Colonic mucosa (tissue), 4 donors: ENCODE data around the gene SLC38A11. TPM values are rescaled to one million over a fixed set of nuclear protein-coding genes. Genes with fewer than 3 reads are reported as not detected.

Experiments
- DNase-seq: peaks from one replicate; pipeline ENCODE4 v3.0.0-alpha.2; 2020
- H3K27ac ChIP-seq: fragments of 200-600 bp; one replicate; pipeline ENCODE4 v1.8.0; 2021
- H3K27me3 ChIP-seq: fragments of 200-600 bp; one replicate; pipeline ENCODE4 v1.8.0; 2021
- H3K36me3 ChIP-seq: fragments of 200-600 bp; one replicate; pipeline ENCODE4 v1.8.0; 2021
- H3K4me1 ChIP-seq: fragments of 200-600 bp; one replicate; pipeline ENCODE4 v1.8.0; 2021; ENCODE audit warnings: mild to moderate bottlenecking
- H3K4me3 ChIP-seq: fragments of 200-600 bp; one replicate; pipeline ENCODE4 v1.8.0; 2021
- H3K9ac ChIP-seq, 2 donors: one replicate each; pipeline ENCODE4 v1.7.0; 2013; ENCODE audit warnings: control low read depth in 2 of 2, low read depth in 2 of 2, low read length in 2 of 2
- H3K9me3 ChIP-seq: fragments of 200-600 bp; one replicate; pipeline ENCODE4 v1.8.0; 2021
- intact Hi-C: fragments of 100-400 bp; cut with DNase I; formaldehyde crosslinking; loops from one replicate; pipeline ENCODE4 v1.14.1; 2022
- total RNA-seq, 2 donors: library from RNA; stranded (reverse); fragmentation: NEBNext Ultra II Directional in 1 of 2; extraction: Animal tissue kit (Norgen Biotek cat#: 25700) in 1 of 2; gene quantifications; one replicate each; pipeline ENCODE4 v1.2.1, GENCODE V29; 2021
- TF ChIP-seq, protein P1 (sequence below): fragments of 200-600 bp; IDR thresholded peaks from one replicate; pipeline ENCODE4 v1.8.0; 2022; ENCODE audit warnings: antibody characterized with exemption, mild to moderate bottlenecking
- donor health status: healthy.
- donor health status: DM: no; HTN: no; CAD: no.
- donor health status: DM: no; HTN: no; CAD: no.

The SLC38A11 gene
- total RNA-seq, 2 donors from 2014 or later = 1.5 to 3.0 TPM

DNA sequence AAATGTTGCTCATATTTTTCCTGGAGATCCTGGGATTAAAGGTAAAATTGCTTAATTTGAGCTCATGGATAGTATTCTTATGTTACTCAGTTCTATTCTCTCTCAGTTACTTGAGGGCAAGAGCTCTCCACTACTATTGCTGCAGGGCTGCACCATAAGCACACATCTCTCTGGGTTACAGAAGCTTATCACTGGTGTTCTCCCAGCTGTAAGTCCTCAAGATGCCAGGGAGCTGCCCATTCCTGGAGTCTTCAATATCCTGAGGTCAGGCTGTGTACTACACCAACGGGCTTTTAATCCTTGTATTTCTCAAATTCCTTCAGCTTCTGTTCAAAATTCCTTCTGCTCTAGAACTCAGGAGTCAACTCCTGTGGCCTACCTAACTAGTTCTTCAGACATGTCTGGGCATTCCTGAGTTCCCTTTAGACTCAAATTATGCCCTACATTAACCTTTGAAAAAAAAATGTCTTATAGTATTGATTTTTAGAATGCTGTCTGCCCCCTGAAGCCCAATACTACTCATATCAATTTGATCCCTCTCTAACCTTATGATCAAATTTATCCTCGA lies 96.0 kb downstream of the SLC38A11 start:
- H3K36me3 ChIP-seq = no peaks in the 10 kb centered on the region
- no peak overlapping the region for H3K27ac ChIP-seq
- no peaks in the 10 kb centered on the region for H3K4me1 ChIP-seq
- H3K27me3 ChIP-seq = no peaks in the 10 kb centered on the region
- H3K9ac ChIP-seq = no peak overlapping the region
- no peak for DNase-seq
- TF ChIP-seq, protein P1, sequence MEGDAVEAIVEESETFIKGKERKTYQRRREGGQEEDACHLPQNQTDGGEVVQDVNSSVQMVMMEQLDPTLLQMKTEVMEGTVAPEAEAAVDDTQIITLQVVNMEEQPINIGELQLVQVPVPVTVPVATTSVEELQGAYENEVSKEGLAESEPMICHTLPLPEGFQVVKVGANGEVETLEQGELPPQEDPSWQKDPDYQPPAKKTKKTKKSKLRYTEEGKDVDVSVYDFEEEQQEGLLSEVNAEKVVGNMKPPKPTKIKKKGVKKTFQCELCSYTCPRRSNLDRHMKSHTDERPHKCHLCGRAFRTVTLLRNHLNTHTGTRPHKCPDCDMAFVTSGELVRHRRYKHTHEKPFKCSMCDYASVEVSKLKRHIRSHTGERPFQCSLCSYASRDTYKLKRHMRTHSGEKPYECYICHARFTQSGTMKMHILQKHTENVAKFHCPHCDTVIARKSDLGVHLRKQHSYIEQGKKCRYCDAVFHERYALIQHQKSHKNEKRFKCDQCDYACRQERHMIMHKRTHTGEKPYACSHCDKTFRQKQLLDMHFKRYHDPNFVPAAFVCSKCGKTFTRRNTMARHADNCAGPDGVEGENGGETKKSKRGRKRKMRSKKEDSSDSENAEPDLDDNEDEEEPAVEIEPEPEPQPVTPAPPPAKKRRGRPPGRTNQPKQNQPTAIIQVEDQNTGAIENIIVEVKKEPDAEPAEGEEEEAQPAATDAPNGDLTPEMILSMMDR = no peak
- intact Hi-C loops = no loop called here
- no peaks in the 10 kb centered on the region for H3K9me3 ChIP-seq
- no peak overlapping the region for H3K4me3 ChIP-seq

DNA sequence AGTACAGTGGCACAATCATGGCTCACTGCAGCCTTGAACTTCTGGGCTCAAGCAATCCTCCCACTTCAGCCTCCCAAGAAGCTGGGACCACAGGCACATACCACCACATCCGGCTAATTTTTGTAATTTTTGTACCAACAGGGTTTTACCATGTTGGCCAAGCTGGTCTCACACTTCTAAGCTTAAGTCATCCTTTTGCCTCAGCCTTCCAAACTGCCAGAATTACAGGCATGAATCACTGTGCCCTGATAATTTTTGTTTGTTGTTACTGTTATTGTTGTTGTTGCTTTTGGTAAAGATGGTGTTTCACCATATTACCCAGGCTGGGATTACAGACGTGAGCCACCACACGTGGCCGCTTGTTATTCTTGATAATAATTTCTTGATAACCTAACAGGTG lies 103.2 kb downstream of the SLC38A11 start:
- H3K36me3 ChIP-seq = no peaks in the 10 kb centered on the region
- intact Hi-C loops = no loop called here
- H3K27ac ChIP-seq = no peak overlapping the region
- H3K9ac ChIP-seq = no peak overlapping the region
- no peaks in the 10 kb centered on the region for H3K4me1 ChIP-seq
- DNase-seq = no peak
- TF ChIP-seq, protein P1 = no peak
- no peaks in the 10 kb centered on the region for H3K9me3 ChIP-seq
- no peak overlapping the region for H3K4me3 ChIP-seq
- no peaks in the 10 kb centered on the region for H3K27me3 ChIP-seq

DNA sequence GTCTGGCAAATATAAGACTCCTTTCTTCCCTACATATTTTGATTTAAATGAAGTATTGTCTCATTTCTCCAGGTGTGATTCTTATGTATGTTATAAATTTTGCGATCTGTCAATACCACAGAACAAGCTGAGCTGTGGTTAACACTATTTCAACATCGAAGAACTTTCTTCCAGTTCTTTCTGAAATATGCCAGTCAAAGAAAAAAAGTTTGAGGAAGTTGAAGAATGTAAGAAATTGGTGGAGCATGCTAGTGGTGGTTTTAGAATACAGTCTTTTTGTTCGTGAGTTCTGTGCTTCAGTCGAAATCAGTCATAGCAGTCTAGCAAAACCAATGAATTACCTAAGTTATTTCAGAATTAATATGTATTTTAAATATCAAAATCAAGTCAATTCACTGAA lies 105.1 kb downstream of the SLC38A11 start:
- Histone ChIP-seq H3K27me3 (no peaks in the 10 kb centered on the region), H3K4me3 (no peak overlapping the region), H3K36me3 (no peaks in the 10 kb centered on the region), H3K27ac (no peak overlapping the region), H3K4me1 (no peaks in the 10 kb centered on the region), H3K9ac (no peak overlapping the region), H3K9me3 (no peaks in the 10 kb centered on the region)
- DNase-seq = no peak
- intact Hi-C loops = no loop called here
- TF ChIP-seq, protein P1 = no peak

- Histone ChIP-seq H3K4me1 (no peaks in the 10 kb centered on the region), H3K9me3 (no peaks in the 10 kb centered on the region), H3K4me3 (no peak overlapping the region), H3K27ac (no peak overlapping the region), H3K9ac (no peak overlapping the region), H3K36me3 (no peaks in the 10 kb centered on the region), H3K27me3 (no peaks in the 10 kb centered on the region)
- DNase-seq = no peak
- intact Hi-C loops = loop anchor here (10.0 kb wide), 1 partner anchor 65 kb away; no protein-coding TSS in a partner anchor
- TF ChIP-seq, protein P1 = no peak
Observed at GRCh38 chr2:164849506-164849905, 105.8 kb downstream of the SLC38A11 start.

DNA sequence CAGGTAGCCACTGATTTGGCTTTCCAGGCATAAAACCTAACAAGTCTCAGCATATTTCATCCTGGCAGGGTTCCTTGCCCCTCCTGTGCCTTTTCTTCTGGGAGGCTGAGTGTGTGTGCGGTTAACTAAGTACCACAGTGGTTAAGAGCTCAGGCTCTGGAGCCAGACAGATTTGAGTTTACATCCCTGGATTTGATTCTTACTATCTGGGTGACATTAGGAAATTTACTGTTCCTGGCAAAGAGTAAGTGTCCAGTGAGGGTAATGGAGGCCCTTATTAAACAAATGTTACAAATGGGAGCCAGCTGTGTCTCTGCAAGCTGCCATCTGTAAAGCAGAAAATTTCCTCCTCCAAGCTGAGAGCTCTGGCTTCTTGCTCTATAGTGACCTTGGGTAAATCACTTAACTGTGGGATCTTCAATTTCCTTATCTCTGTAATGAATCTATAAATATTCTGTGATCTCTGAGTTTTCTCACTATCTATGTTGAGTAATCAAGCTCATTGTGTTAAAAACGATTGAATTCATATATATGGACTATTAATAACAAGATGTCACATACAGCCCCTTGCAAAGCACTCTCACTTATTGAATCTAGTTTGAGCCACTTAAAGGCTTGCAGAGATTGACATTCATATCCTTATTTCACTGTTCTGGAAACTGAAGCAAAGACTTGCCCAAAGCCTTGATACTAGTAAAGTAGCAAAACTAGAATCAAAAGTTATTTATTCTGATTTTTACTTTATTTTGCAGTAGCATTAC lies 107.2 kb downstream of the SLC38A11 start:
- no peak overlapping the region for H3K4me3 ChIP-seq
- TF ChIP-seq, protein P1 = no peak
- DNase-seq = no peak
- intact Hi-C loops = loop anchor here (10.0 kb wide), 1 partner anchor 67 kb away; no protein-coding TSS in a partner anchor
- no peaks in the 10 kb centered on the region for H3K9me3 ChIP-seq
- no peaks in the 10 kb centered on the region for H3K4me1 ChIP-seq
- H3K27ac ChIP-seq = no peak overlapping the region
- H3K36me3 ChIP-seq = no peaks in the 10 kb centered on the region
- no peak overlapping the region for H3K9ac ChIP-seq
- no peaks in the 10 kb centered on the region for H3K27me3 ChIP-seq
